ENCODE results near the gene MRC1. TPM values are rescaled to one million over a fixed set of nuclear protein-coding genes. Genes with fewer than 3 reads are reported as not detected.
A peak's percentile ranks its signal among the peaks of the same experiment; 100 is the strongest.

Gene MRC1
- total and polyA plus RNA-seq, 2 of the 13 experiments (the other 11 are each of a cell fraction or from before 2014, with no cell fraction given): not detected

DNA sequence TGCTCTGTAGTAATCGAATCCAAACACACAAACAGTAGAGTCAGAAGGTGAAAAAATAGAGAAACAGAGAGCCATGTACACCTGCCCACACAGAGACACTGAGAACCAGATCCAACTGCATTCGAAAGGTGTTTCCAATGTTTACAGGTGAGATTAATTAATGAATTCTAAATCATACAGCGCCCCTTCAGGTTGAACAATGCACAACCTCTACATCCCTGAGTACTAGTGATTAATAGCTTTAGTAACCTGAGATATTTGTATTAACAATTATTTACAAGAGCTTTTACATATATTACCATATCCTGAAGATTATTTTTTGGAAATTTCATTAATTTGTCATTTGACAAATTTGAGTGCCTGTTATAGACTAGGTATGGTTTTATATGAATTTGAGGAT, 7.6 kb upstream of the MRC1 start:
- Histone ChIP-seq H3K9ac (ENCODE audit: insufficient read depth, low read depth, low read length) (no peak overlapping the region), H3K4me2 (ENCODE audit: low read depth, low read length) (no peak overlapping the region), H2AFZ (ENCODE audit: low read length) (no peak overlapping the region), H3K9me3 (ENCODE audit: low read length) (no peaks in the 10 kb centered on the region), H4K20me1 (ENCODE audit: insufficient read depth, low read length) (no peaks in the 10 kb centered on the region), H3K4me3 (replicated peaks in 1 of 3; ENCODE audit: insufficient read depth in 1 of 3, low read depth in 2 of 3, low read length in 3 of 3) (no peak overlapping the region), H3K27ac (ENCODE audit: extremely low read length, insufficient read depth, low read length) (no peak overlapping the region), H3K27me3 (ENCODE audit: control insufficient read depth in 1 of 2, insufficient read depth in 2 of 2, low read length in 2 of 2) (peaks cover 0 to under 1% of the 10 kb centered on the region in 2 experiments; a peak in 1 of 5 replicates), H3K4me1 (ENCODE audit: insufficient read depth, low read length) (no peaks in the 10 kb centered on the region), H3K79me2 (ENCODE audit: insufficient read depth, low read length) (no peaks in the 10 kb centered on the region), H3K36me3 (replicated peaks in 1 of 2; ENCODE audit: control insufficient read depth in 1 of 2, insufficient read depth in 2 of 2, low read length in 2 of 2) (no peaks in the 10 kb centered on the region)
- in situ Hi-C loops (cut with HindIII; ENCODE audit: extremely low pct_ligation_motif_present, low pct_unique_long_range_greater_than_20kb): no loop called here
- no TSS peak for BruUV-seq (replicated peaks)
- no peak for TF ChIP-seq ZNF30 (CRISPR knock-in tag; IDR thresholded peaks at IDR 0.05)
- TF ChIP-seq SNAPC2 (CRISPR knock-in tag; IDR thresholded peaks at IDR 0.05): no peak
- no peak for TF ChIP-seq ZBTB21 (CRISPR knock-in tag; IDR thresholded peaks at IDR 0.05)
- no peak for TF ChIP-seq ZBTB3 (CRISPR knock-in tag; IDR thresholded peaks at IDR 0.05; ENCODE audit: borderline replicate concordance, low read depth)
- no peak for TF ChIP-seq ZMYM2 (CRISPR knock-in tag; IDR thresholded peaks at IDR 0.05)
- no peak for TF ChIP-seq SAP130 (CRISPR knock-in tag; IDR thresholded peaks at IDR 0.05; ENCODE audit: low read depth)
- no peak for TF ChIP-seq CEBPB (IDR thresholded peaks at IDR 0.05; ENCODE audit: borderline replicate concordance, low read depth, low read length)
- TF ChIP-seq ZNF775 (CRISPR knock-in tag; IDR thresholded peaks at IDR 0.05; ENCODE audit: borderline replicate concordance): no peak
- TF ChIP-seq, protein P1, sequence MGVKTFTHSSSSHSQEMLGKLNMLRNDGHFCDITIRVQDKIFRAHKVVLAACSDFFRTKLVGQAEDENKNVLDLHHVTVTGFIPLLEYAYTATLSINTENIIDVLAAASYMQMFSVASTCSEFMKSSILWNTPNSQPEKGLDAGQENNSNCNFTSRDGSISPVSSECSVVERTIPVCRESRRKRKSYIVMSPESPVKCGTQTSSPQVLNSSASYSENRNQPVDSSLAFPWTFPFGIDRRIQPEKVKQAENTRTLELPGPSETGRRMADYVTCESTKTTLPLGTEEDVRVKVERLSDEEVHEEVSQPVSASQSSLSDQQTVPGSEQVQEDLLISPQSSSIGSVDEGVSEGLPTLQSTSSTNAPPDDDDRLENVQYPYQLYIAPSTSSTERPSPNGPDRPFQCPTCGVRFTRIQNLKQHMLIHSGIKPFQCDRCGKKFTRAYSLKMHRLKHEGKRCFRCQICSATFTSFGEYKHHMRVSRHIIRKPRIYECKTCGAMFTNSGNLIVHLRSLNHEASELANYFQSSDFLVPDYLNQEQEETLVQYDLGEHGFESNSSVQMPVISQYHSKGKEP (CRISPR knock-in tag; IDR thresholded peaks at IDR 0.05): no peak
- TF ChIP-seq ZNF207 (IDR thresholded peaks at IDR 0.05; ENCODE audit: borderline replicate concordance): no peak
- TF ChIP-seq NCOA5 (CRISPR knock-in tag; IDR thresholded peaks at IDR 0.05): no peak
- TF ChIP-seq ZNF816 (CRISPR knock-in tag; IDR thresholded peaks at IDR 0.05; ENCODE audit: borderline replicate concordance): no peak
- no peak for TF ChIP-seq ELF1 (CRISPR knock-in tag; IDR thresholded peaks at IDR 0.05)
- DNase-seq (ENCODE audit: low spot score) (peak; percentile 5), FAIRE-seq (no peak), ATAC-seq (no peak)
- ChIA-PET POLR2A (no interaction called here), CTCF (ENCODE audit: low intra/inter-chr PET ratio, low total read pairs) (no interaction called here)
- WGBS (ENCODE audit: low lambda C conversion rate): 38% methylated on average over 3 of the region's 3 CpGs
- intact Hi-C loops (cut with micrococcal nuclease; ENCODE audit: unreplicated experiment): no loop called here

All from HepG2 (cell line).